Medulla oblongata (tissue), 1 donor: Measurements from ENCODE around the gene SLC9A9.

Experiments used
- DNase-seq: peaks from one replicate; pipeline ENCODE4 v3.0.0-alpha.2; 2015; ENCODE audit errors: extremely low spot score

SLC9A9 gene

GRCh38 chr3:143600756-143601718 lies 247.2 kb downstream of the SLC9A9 start:
- peak; percentile 50 for DNase-seq

- DNase-seq: no peak
Measured at GRCh38 chr3:143597774-143598652, 250.3 kb downstream of the SLC9A9 start.

- no peak for DNase-seq
Measured at GRCh38 chr3:143596957-143597642, 251.2 kb downstream of the SLC9A9 start.

- DNase-seq: peak; percentile 37
Measured at GRCh38 chr3:143595456-143596077, 252.7 kb downstream of the SLC9A9 start.

- no peak for DNase-seq
Measured at GRCh38 chr3:143594206-143594605, 254.1 kb downstream of the SLC9A9 start.

- DNase-seq: no peak
Measured at GRCh38 chr3:143590660-143591059, 257.6 kb downstream of the SLC9A9 start.

- peak; percentile 41 for DNase-seq
Measured at GRCh38 chr3:143586576-143586975, 261.7 kb downstream of the SLC9A9 start.

- DNase-seq: peak; percentile 79
Measured at GRCh38 chr3:143585720-143586456, 262.4 kb downstream of the SLC9A9 start.

- DNase-seq: no peak
Measured at GRCh38 chr3:143584474-143584873, 263.8 kb downstream of the SLC9A9 start.

- no peak for DNase-seq
Measured at GRCh38 chr3:143581972-143582722, 266.1 kb downstream of the SLC9A9 start.

GRCh38 chr3:143578810-143579435 lies 269.3 kb downstream of the SLC9A9 start:
- DNase-seq: no peak

GRCh38 chr3:143576568-143577270 lies 271.5 kb downstream of the SLC9A9 start:
- DNase-seq: no peak

GRCh38 chr3:143574933-143575332 lies 273.3 kb downstream of the SLC9A9 start:
- DNase-seq: no peak

GRCh38 chr3:143573610-143574303 lies 274.5 kb downstream of the SLC9A9 start:
- DNase-seq: no peak

- DNase-seq: no peak
Measured at GRCh38 chr3:143571548-143571947, 276.7 kb downstream of the SLC9A9 start.

- no peak for DNase-seq
Measured at GRCh38 chr3:143567823-143568222, 280.4 kb downstream of the SLC9A9 start.

- peak; percentile 65 for DNase-seq
Measured at GRCh38 chr3:143565951-143566350, 282.3 kb downstream of the SLC9A9 start.

GRCh38 chr3:143563786-143564185 lies 284.5 kb downstream of the SLC9A9 start:
- DNase-seq: no peak
